Measurements from ENCODE around the gene MAB21L1.

DNA sequence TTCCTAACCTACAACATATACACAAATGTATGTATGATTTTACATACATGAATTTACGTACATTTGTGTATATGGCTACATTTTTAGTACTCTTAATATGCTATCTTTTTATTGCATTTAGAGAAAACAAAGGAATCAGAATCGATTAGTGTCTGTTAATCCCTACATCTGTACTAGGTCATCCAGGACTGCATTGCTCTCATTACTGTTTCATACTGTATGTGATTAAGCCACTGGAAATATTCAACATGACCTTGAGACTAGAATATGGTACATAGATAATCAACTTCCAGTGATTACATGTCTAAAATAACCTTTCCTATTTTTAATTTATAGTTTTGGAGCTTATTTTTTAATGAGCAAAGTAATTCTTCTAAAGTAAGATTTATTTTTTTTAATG, 5.3 kb upstream of the MAB21L1 start:
- TF ChIP-seq ZFP30 (CRISPR knock-in tag; IDR thresholded peaks at IDR 0.05) (no peak), ISL1 (CRISPR knock-in tag; IDR thresholded peaks at IDR 0.05) (no peak), RARB (CRISPR knock-in tag; IDR thresholded peaks at IDR 0.05) (no peak), ZFP3 (CRISPR knock-in tag; IDR thresholded peaks at IDR 0.05) (no peak), ARNTL (CRISPR knock-in tag; IDR thresholded peaks at IDR 0.05; ENCODE audit: borderline replicate concordance, low read depth) (no peak), ZNF8 (CRISPR knock-in tag; IDR thresholded peaks at IDR 0.05) (no peak), PPARA (CRISPR knock-in tag; IDR thresholded peaks at IDR 0.05; ENCODE audit: borderline replicate concordance) (no peak), ZNF565 (CRISPR knock-in tag; conservative IDR thresholded peaks at IDR 0.05; ENCODE audit: low read depth) (no peak)

Measured in SK-N-SH treated with all-trans-retinoic acid at 6 μM for 48 hours (cell line).